ENCODE measurements around the gene GPBP1L1. TPM values are rescaled to one million over a fixed set of nuclear protein-coding genes. Genes with fewer than 3 reads are reported as not detected.

Gene GPBP1L1
- total and polyA plus RNA-seq, 9 of the 15 experiments (the other 6 are each of a cell fraction or from before 2014, with no cell fraction given) = 86.0 to 216 (median 138) TPM

- peaks cover 18 to 31% of the 10 kb centered on the region in 2 experiments for H3K4me1 ChIP-seq (replicated peaks in 1 of 2; ENCODE audit: control insufficient read depth in 2 of 2, insufficient read depth in 2 of 2, low read length in 2 of 2)
- no peaks in the 10 kb centered on the region for H3K27me3 ChIP-seq (ENCODE audit: control insufficient read depth in 2 of 2, insufficient read depth in 2 of 2, low read length in 2 of 2)
- WGBS (ENCODE audit: insufficient coverage, low coverage, missing lambda C conversion rate) = 4% methylated on average over 2 of the region's 2 CpGs
- H3K4me2 ChIP-seq (ENCODE audit: insufficient read depth, low read length) = 0 out of 2 replicates have a peak overlapping the region, but pooled peaks have one; percentile 95
- POLR2A ChIA-PET = interaction anchor here (0.8 to 3.8 kb wide), 4 partner anchors 12 to 50 kb away, joined by 3 to 40 read pairs (median 4); no protein-coding TSS in a partner anchor
- 0 out of 2 replicates have a peak, but pooled peaks have one; percentile 5 for TF ChIP-seq SMARCA4 (IDR thresholded peaks at IDR 0.05)
- TF ChIP-seq NR2F6 (CRISPR knock-in tag; IDR thresholded peaks at IDR 0.05) = no peak
- 0 out of 2 replicates have a peak, but pooled peaks have one; percentile 22 for TF ChIP-seq RBFOX2 (IDR thresholded peaks at IDR 0.05; ENCODE audit: low read depth, low read length)
- no peak for TF ChIP-seq ZNF174 (CRISPR knock-in tag; IDR thresholded peaks at IDR 0.05)
- TF ChIP-seq DEAF1 (CRISPR knock-in tag; IDR thresholded peaks at IDR 0.05) = no peak
- 0 out of 2 replicates have a peak, but pooled peaks have one; percentile 31 for TF ChIP-seq BACH1 (tag; IDR thresholded peaks at IDR 0.05)
- TF ChIP-seq FOSL1 (tag; conservative IDR thresholded peaks at IDR 0.05) = 0 out of 2 replicates have a peak, but pooled peaks have one; percentile 1
- no peak for TF ChIP-seq HBP1 (CRISPR knock-in tag; IDR thresholded peaks at IDR 0.05)
- TF ChIP-seq VEZF1 (CRISPR knock-in tag; IDR thresholded peaks at IDR 0.05) = 0 out of 2 replicates have a peak, but pooled peaks have one; percentile 22
- no peak for DNase-seq (ENCODE audit: extremely low read depth in 1 of 4, low spot score in 3 of 4)
- H4K20me1 ChIP-seq (replicated peaks; ENCODE audit: control insufficient read depth, insufficient read depth, low read length) = peaks cover 21% of the 10 kb centered on the region
- H3K27ac ChIP-seq (ENCODE audit: extremely low read depth, low read depth, low read length) = no peak overlapping the region; the same call in 2 of the 3 replicates
- intact Hi-C loops (cut with micrococcal nuclease) (no loop called here), in situ Hi-C loops (cut with MboI) (no loop called here)
- peaks cover 15% of the 10 kb centered on the region; the same call in 2 of the 3 replicates for H3K36me3 ChIP-seq (ENCODE audit: control insufficient read depth, insufficient read depth, low read length)
- no peaks in the 10 kb centered on the region for H3K9me3 ChIP-seq (replicated peaks; ENCODE audit: control insufficient read depth, insufficient read depth, low read depth, low read length)
- peak overlapping the region; percentile 87 for H3K4me3 ChIP-seq
- no peak for ATAC-seq
- no peak overlapping the region for H2AFZ ChIP-seq (ENCODE audit: low read depth, low read length)
- CTCF ChIA-PET (ENCODE audit: low intra/inter-chr PET ratio) = no interaction called here
- H3K9ac ChIP-seq (ENCODE audit: insufficient read depth in 1 of 2, low read depth in 2 of 2, low read length in 2 of 2) = peak overlapping the region in 1 of 2 experiments; percentile 99; a peak in 2 of 4 replicates
- H3K79me2 ChIP-seq (ENCODE audit: control insufficient read depth, insufficient read depth, low read length) = peaks cover 96% of the 10 kb centered on the region
- no peaks in the 10 kb centered on the region for H3K9me1 ChIP-seq (ENCODE audit: control insufficient read depth, insufficient read depth, low read length)
- no TSS peak for BruUV-seq (replicated peaks)
- no peak for FAIRE-seq
These were observed 1.9 kb downstream of the GPBP1L1 start for GRCh38 chr1:45684402-45684801.

All from K562 (cell line).